NK-92 treated with Interleukin-12 subunit alpha and Interleukin-12 subunit beta, amount 100 ng/mL, for 24 hours (cell line): ENCODE measurements around the gene PGC.

Source experiments
- DNase-seq: peaks from one replicate; lab custom pipeline; 2025; lab: John Stamatoyannopoulos, UW

The PGC gene

DNA sequence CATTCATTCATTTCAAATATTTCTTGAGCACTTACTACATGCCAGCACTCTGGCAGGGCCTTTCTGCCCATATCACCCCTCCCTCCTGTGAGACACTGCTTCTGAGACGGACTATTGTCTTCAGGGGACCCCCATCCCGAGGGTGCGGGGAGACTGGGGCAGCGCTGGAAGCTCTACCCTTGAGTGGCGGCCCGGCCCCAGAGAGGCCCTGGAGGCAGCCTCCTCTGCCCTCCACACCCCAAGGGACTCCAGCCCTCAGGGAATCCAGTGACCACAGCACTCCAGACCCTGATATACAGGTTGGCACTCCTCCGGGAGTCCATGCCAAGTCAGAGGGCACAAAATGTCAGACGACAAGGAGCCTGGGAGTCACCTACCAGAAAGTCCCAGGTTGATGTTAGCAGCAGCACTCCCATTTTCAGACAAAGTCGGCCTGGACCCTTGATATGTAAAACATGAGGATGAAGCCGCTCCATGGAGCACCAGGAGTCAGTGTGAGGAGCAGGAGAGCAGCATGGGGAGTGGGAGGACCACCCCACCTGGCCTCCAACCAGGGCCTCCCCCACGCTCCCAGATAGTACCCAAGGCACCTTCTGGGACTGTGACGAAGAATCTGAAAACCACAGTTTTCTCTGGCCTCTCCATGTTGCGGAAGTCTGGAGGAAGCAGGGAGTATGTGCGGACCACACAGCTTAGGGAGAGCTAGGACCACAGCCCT lies 32.5 kb downstream of the PGC start:
- DNase-seq, result no peak

- no peak for DNase-seq
These were observed 33.4 kb downstream of the PGC start for GRCh38 chr6:41713650-41714291.

DNA sequence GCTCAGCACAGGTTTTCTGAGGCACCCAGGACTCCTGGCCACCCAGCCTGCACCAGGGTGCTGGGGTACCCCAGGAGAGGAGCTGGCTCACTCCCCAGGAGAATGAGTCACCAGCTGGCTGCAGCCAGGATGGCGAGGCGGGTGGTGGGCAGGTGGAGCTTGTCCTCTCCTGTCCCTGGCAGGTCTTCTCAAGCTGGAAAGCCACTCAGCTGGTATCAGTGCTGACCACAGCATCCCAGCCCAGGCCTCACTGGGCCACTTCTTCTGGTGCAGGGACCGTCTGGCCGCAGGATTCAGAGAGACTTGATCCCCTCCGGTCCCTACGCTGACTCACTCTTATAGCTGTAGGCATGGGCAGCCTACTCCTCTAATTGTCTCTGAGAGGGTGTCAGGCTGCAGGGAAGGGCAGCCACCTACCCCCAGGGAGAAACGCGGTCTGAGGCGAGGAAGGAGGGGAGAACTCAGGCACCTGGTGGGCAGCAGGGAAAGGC lies 34.0 kb downstream of the PGC start:
- DNase-seq, result no peak

DNA sequence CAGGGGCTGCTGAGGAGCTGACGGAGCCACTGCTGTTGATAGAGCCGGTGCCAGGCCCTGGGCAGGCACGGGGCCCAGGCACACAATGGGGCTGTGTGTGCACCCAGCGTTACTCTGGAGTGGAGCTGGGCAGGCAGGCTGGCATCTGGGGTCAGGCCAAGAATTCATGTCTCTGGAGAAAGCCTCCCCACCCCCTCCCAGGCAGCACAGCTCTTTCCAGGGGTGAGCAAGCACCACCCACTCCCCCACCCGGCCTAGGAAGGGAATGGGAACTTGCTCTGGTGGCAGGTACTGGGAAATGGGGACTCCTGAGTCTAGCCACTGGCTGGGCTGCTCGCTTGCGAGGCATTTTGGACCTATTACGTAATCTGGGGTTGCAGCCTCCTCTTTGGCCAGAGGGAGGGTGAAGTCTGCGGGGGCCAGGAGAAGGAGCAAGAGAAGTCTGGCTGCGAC lies 34.5 kb downstream of the PGC start:
- DNase-seq, result no peak

- no peak for DNase-seq
These were observed 35.7 kb downstream of the PGC start for GRCh38 chr6:41711323-41712038.

DNA sequence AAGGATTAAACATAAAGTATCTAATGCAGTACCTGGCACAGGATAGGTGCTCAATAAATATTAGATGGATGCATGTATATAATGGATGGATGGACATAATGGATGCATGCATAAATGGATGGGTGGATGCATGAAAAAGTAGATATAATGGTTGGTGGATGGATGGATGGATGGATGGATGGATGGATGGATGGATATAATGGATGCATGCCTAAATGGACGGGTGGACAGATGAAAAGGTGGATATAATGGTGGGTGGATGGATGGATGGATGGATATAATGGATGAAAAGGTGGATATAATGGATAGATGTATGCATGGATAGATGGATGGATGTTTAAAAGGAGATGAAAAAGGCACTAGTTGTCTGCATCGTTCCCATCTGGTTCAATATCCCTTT lies 37.8 kb downstream of the PGC start:
- no peak for DNase-seq

- DNase-seq, result no peak
These were observed 38.3 kb downstream of the PGC start for GRCh38 chr6:41708856-41709255.

DNA sequence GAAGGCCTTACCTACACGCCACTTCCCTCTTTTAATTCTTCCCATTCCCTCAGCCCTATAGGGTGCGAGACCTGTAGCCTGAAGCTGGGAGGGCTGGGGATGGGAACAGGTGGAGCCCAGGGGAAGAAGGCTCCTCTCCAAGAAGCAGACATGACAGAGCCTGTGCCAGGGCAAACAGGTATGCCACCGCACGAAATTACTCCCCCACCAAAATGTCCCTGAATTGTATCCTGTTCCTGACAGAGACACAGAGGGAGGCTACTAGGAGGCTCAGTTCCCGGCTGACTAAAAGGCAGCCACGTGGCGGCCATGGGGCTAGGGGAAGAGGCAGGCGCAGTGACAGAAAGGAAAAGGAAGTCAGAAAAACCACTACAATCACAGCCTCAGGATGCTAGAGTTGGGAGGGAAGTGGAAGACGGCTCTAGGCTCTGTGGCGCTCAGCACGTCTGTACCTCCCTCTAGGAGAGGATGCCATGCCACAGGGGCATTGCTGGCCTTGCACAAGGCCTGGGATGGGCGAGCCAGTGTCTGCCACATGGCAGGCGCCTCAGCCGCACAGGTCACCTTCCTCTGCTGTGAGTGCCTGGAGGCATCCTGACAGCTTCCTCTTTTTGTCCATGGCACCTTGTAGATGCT lies 39.5 kb downstream of the PGC start:
- no peak for DNase-seq

GRCh38 chr6:41706876-41707564 lies 40.2 kb downstream of the PGC start:
- no peak for DNase-seq

DNA sequence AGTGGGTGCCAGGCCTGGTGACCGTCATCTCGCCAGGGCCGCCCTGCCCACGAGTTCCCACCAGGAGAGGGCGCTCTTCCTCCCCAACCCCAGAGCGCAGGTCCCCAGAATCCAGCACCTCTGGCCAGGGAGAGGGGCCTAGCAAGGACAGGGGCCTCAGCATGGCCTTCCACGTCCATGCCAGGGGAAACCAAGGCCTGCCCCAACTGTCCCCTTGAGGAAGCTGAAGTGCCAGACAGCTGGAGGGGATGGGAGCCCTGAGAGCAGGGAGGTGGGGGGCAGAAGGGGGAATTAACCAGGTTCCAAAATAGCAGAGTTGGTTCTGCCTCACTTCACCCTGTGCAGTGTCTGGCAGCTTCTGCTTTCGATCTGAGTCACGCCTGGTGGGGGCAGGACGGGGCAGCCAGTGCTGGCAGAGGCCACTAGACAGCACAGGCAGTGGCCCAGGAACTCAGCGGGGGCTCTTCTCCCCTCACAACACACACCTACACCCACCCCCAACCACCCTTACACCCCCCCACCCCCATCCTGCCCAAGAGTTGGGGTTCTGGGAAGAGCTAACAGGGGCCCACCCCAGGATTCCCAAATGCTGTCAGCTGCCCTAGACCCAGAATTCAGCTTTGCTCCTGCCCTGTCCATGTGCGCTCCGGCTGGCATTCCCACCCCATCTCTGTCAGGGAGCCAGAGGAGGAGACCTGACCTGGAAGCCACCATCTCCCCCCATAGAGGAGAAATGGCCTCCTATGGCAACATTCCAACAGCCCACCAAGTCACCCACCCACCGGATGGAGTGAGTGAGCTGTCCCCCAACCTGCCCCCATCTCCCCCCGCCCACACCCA lies 41.0 kb downstream of the PGC start:
- peak; percentile 40 for DNase-seq

- no peak for DNase-seq
These were observed 41.7 kb downstream of the PGC start for GRCh38 chr6:41705311-41705995.

GRCh38 chr6:41704656-41705310 lies 42.4 kb downstream of the PGC start:
- no peak for DNase-seq

DNA sequence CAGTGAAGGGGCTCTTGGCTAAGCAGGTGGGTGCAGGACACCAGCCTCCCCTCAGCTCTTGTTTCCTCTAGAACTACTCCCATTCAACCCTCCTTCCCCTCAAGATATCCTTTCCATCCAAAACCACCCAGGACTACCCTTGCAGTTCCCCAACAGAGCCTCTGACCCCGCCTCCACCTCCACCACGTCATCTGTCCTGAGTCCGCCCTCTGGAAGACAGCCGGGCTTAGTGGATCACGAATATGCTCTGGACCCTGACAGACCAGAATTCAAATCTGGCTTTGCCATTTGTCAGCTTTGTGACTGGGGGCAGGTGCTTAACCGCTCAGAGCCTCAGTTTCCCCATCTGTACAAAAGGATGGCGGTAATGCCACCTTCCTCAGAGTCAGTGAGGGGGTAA lies 43.2 kb downstream of the PGC start:
- DNase-seq, result no peak

DNA sequence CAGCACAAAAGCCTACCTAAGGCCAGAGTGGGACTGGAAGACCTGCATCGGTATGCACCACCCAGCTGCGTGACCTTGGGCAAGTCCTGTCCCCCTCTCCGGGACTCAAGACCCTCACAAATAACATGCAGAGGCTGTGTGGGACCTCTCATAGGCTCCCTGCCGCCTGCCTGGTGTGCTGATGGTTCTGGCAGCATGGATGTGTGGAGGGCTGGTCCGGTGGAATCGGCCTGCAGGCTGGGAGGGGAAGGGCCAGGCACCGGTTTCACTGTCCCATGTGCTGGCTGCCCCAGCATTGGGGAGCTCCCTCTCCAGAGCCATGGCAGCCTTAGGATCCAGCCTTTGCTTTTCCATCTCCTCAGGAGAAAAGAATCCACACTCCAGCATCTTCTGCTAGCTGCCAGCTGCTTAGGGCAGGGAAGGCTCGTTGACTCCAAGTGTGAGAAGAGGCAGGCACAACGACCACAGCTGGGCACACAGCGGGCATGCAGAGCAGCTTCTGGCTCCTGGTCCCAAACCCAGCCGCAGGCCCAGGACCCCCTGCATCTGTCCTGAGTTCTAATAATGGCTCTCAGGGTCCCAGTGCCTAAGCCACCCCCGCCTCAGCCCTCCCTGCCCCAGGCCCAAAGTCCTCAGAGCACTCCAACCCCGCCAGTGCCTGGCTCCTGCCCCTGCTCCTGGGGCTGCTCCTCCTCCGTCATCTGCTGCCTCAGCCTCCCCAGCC lies 44.3 kb downstream of the PGC start:
- DNase-seq, result no peak

- no peak for DNase-seq
These were observed 45.0 kb downstream of the PGC start for GRCh38 chr6:41702089-41702745.

DNA sequence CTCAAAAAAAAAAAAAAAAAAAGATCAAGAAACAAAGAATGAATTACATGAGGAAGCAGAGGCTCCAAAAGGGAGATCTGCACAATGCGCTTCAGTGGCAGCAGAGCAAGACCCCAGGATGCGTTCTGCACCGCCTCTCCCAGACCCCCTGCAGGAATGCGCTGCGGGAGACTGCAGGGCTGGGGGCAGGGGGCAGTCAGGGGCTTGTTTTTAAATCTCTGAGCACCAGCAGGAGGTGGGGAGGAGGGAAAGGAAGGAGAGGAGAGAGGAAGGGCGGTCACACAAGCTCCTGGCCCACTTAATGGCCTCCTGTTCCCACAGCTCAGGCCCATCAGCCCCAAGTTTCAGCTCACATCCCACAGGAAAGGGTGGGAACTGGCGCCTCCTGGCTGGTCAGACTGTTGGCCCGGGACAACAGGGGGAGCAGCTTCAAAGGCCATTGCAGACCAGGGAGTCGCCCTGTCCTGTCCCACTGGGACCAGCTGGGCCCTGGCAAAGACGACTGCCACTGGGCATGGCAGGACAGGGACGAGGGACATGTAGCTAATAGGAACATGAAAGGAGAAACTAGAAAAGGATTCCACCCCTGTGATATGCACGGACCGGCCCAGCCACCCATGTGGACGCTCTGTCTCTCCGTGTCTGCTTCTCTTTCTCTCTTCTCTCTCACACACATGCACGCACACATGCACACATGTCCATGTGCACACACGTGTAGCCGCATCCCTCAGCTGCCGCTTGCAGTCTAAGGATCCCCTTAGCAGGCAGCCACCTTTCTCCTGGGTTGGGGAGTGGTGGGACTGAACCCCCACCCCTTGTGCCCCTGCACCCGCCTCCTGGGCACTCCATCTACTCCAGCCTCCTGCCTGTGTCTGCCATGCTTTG lies 46.5 kb downstream of the PGC start:
- no peak for DNase-seq

DNA sequence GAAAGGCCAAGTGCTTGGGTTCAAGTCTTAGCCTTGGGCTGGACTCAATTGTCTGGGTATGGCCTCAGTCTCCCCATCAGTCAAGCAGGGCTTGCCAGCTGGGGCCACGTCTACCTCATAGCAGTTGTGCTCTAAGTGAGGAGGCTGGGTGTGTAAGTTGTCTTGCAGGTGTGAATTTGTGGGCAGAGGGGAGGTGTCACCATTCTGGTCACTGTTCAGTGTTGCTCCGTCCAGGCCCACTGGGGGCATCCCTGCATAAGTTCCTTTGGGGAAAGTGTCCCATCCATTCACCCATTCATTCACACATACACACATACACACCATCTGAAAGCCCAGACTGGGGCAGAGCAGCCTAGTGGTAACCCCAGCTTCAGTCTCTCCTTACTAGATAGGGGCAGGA lies 48.1 kb downstream of the PGC start:
- no peak for DNase-seq
